OCI-LY3 (cell line): Measurements from ENCODE around the gene TTL.

Experiments used
- EZH2phosphoT487 ChIP-seq: fragments of 200-600 bp; shearing (Covaris generic); IDR thresholded peaks from 2 replicates; pipeline ENCODE4 v1.6.1; 2018; ENCODE audit warnings: antibody characterized with exemption, mixed run types, low read depth
- TF ChIP-seq, protein P1 (sequence below): fragments of 200-600, 300-600 bp; sonication (generic); IDR thresholded peaks from 2 replicates; pipeline ENCODE4 v1.5.1; 2014; ENCODE audit warnings: antibody characterized with exemption, low read length, low read depth

DNA sequence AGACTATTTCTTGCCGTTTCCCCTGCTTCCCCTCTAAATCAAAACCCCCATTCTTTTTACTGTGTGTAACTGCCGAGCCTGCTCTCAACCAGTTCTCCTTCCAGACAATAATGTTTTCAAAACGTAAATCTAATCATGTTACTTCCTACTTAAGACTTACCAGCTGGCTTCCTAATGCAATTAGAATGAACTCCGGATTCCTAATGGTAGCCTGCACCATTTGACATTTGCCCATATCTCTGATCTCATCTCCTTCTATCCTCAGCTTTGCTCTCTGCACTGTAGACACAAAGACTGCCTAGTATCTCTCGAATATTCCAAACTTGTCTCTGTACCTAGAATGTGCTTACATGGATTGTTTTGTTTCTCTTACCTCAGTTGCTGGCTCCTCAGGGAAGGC, 12.9 kb downstream of the TTL start:
- TF ChIP-seq, protein P1, sequence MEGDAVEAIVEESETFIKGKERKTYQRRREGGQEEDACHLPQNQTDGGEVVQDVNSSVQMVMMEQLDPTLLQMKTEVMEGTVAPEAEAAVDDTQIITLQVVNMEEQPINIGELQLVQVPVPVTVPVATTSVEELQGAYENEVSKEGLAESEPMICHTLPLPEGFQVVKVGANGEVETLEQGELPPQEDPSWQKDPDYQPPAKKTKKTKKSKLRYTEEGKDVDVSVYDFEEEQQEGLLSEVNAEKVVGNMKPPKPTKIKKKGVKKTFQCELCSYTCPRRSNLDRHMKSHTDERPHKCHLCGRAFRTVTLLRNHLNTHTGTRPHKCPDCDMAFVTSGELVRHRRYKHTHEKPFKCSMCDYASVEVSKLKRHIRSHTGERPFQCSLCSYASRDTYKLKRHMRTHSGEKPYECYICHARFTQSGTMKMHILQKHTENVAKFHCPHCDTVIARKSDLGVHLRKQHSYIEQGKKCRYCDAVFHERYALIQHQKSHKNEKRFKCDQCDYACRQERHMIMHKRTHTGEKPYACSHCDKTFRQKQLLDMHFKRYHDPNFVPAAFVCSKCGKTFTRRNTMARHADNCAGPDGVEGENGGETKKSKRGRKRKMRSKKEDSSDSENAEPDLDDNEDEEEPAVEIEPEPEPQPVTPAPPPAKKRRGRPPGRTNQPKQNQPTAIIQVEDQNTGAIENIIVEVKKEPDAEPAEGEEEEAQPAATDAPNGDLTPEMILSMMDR: no peak
- no peak for TF ChIP-seq EZH2phosphoT487
